BLaER1 treated with 17β-estradiol and CSF1 and Interleukin-3, amounts not matched to agents 10 nM and 100 nM (cell line): ENCODE measurements around the gene PPM1G.

Source experiments
- H3K27ac ChIP-seq, 11 experiments: shearing (Covaris generic); formaldehyde crosslinking; 2 replicates each; pipeline ENCODE4 v1.8.1; 2022
- H3K27me3 ChIP-seq, 11 experiments: shearing (Covaris generic); formaldehyde crosslinking; 2 replicates each; pipeline ENCODE4 v1.8.1; 2022
- H3K36me3 ChIP-seq, 11 experiments: shearing (Covaris generic); formaldehyde crosslinking; 2 replicates each; pipeline ENCODE4 v1.8.1; 2022
- H3K4me1 ChIP-seq, 10 experiments: shearing (Covaris generic); formaldehyde crosslinking; 2 replicates each; pipeline ENCODE4 v1.8.1; 2022
- H3K4me2 ChIP-seq, 11 experiments: shearing (Covaris generic); formaldehyde crosslinking; 2 replicates each; pipeline ENCODE4 v1.8.1; 2022
- H3K4me3 ChIP-seq, 10 experiments: shearing (Covaris generic); formaldehyde crosslinking; 2 replicates each; pipeline ENCODE4 v1.8.1; 2022
- H3K9ac ChIP-seq, 11 experiments: shearing (Covaris generic); formaldehyde crosslinking; 2 replicates each; pipeline ENCODE4 v1.8.1; 2022
- H3K9me3 ChIP-seq, 11 experiments: shearing (Covaris generic); formaldehyde crosslinking; replicated peaks in 1 of 11; 2 replicates each; pipeline ENCODE4 v1.8.1; 2022
- H4K20me1 ChIP-seq, 11 experiments: shearing (Covaris generic); formaldehyde crosslinking; 2 replicates each; pipeline ENCODE4 v1.8.1; 2022
- Cebpa-rat ChIP-seq, 11 experiments: shearing (Covaris generic); IDR thresholded peaks; 2 replicates each; pipeline ENCODE4 v1.8.1; 2022

The PPM1G gene

GRCh38 chr2:27372937-27373336 lies 36.5 kb downstream of the PPM1G start:
- Histone ChIP-seq H3K4me2 (peak overlapping the region; percentile 80 to 94 (median 88)), H3K4me1 (peaks cover 41 to 57% (median 45%) of the 10 kb centered on the region in 10 experiments), H4K20me1 (peaks cover 17 to 58% (median 38%) of the 10 kb centered on the region in 11 experiments; a peak in 17 of 22 replicates), H3K9me3 (no peaks in the 10 kb centered on the region), H3K4me3 (peak overlapping the region in 4 of 10 experiments; percentile 1 to 93 (median 89); a peak in 7 of 20 replicates), H3K27ac (peak overlapping the region in 9 of 11 experiments; percentile 24 to 99 (median 98); a peak in 13 of 22 replicates), H3K27me3 (no peaks in the 10 kb centered on the region), H3K9ac (peak overlapping the region; percentile 92 to 100 (median 97); a peak in 14 of 22 replicates), H3K36me3 (peaks cover 58 to 74% (median 63%) of the 10 kb centered on the region in 11 experiments)
- TF ChIP-seq Cebpa-rat (IDR thresholded peaks at IDR 0.05) = no peak

GRCh38 chr2:27370816-27371620 lies 38.4 kb downstream of the PPM1G start:
- peaks cover 57 to 74% (median 63%) of the 10 kb centered on the region in 11 experiments for H3K36me3 ChIP-seq
- peak overlapping the region; percentile 85 to 99 (median 98) for H3K27ac ChIP-seq

GRCh38 chr2:27370026-27370815 lies 39.2 kb downstream of the PPM1G start, which contains the start of the genes EIF2B4 and SNX17:
TSS of gene EIF2B4 (minus strand) at chr2:27370338. CDS start at chr2:27370314, 24 bp downstream.
TSS of gene SNX17 (plus strand) at chr2:27370616. CDS start at chr2:27370744, 128 bp downstream.
- peak within 1 kb of the TSS; percentile 90 to 98 (median 94) for H3K4me2 ChIP-seq
- peaks cover 55 to 74% (median 63%) of the 10 kb centered on the region in 11 experiments for H3K36me3 ChIP-seq
- peak within 1 kb of the TSS; percentile 76 to 98 (median 90) for H3K4me3 ChIP-seq
- H3K4me1 ChIP-seq = peaks cover 41 to 52% (median 45%) of the 10 kb centered on the region in 10 experiments
- peaks cover 0 to 31% (median 10%) of the 10 kb centered on the region in 11 experiments; a peak in 13 of 22 replicates for H4K20me1 ChIP-seq
- TF ChIP-seq Cebpa-rat (IDR thresholded peaks at IDR 0.05) = no peak
- H3K27me3 ChIP-seq = no peaks in the 10 kb centered on the region
- H3K27ac ChIP-seq = peak within 1 kb of the TSS; percentile 85 to 99 (median 98)
- H3K9ac ChIP-seq = peak within 1 kb of the TSS; percentile 92 to 100 (median 97)
- H3K9me3 ChIP-seq = no peaks in the 10 kb centered on the region

More at GRCh38 chr2:27370816-27371620, 38.4 kb downstream of the PPM1G start:
- H3K9me3 ChIP-seq = no peaks in the 10 kb centered on the region
- H4K20me1 ChIP-seq = peaks cover 7 to 39% (median 18%) of the 10 kb centered on the region in 11 experiments; a peak in 15 of 22 replicates
- TF ChIP-seq Cebpa-rat (IDR thresholded peaks at IDR 0.05) = no peak
- H3K4me1 ChIP-seq = peaks cover 41 to 58% (median 45%) of the 10 kb centered on the region in 10 experiments
- H3K9ac ChIP-seq = peak overlapping the region; percentile 92 to 100 (median 97)
- H3K27me3 ChIP-seq = no peaks in the 10 kb centered on the region
- H3K4me2 ChIP-seq = peak overlapping the region; percentile 80 to 94 (median 88)
- peak overlapping the region; percentile 76 to 98 (median 90) for H3K4me3 ChIP-seq

- Histone ChIP-seq H3K4me2 (peak overlapping the region; percentile 88 to 98 (median 94)), H3K27me3 (no peaks in the 10 kb centered on the region), H3K9ac (peak overlapping the region; percentile 92 to 100 (median 97)), H3K4me3 (peak overlapping the region; percentile 76 to 98 (median 90)), H4K20me1 (peaks cover 0 to 33% (median 10%) of the 10 kb centered on the region in 11 experiments; a peak in 13 of 22 replicates), H3K27ac (peak overlapping the region; percentile 73 to 99 (median 98)), H3K4me1 (peaks cover 41 to 49% (median 43%) of the 10 kb centered on the region in 10 experiments), H3K9me3 (no peaks in the 10 kb centered on the region), H3K36me3 (peaks cover 53 to 74% (median 63%) of the 10 kb centered on the region in 11 experiments)
- TF ChIP-seq Cebpa-rat (IDR thresholded peaks at IDR 0.05) = no peak
Observed at GRCh38 chr2:27369471-27370025, 39.8 kb downstream of the PPM1G start.

GRCh38 chr2:27363933-27364332 lies 45.5 kb downstream of the PPM1G start:
- TF ChIP-seq Cebpa-rat (IDR thresholded peaks at IDR 0.05) = no peak
- H3K27me3 ChIP-seq = no peaks in the 10 kb centered on the region
- no peak overlapping the region for H3K9ac ChIP-seq
- H3K4me2 ChIP-seq = no peak overlapping the region
- H3K27ac ChIP-seq = no peak overlapping the region
- peaks cover 55 to 79% (median 68%) of the 10 kb centered on the region in 11 experiments for H3K36me3 ChIP-seq
- no peaks in the 10 kb centered on the region for H3K9me3 ChIP-seq
- H3K4me3 ChIP-seq = no peak overlapping the region
- peaks cover 7 to 14% (median 12%) of the 10 kb centered on the region in 10 experiments for H3K4me1 ChIP-seq
- H4K20me1 ChIP-seq = peaks cover 0 to 32% (median 12%) of the 10 kb centered on the region in 11 experiments; a peak in 10 of 22 replicates

- H3K36me3 ChIP-seq = peaks cover 46 to 72% (median 64%) of the 10 kb centered on the region in 11 experiments
- H3K4me3 ChIP-seq = no peak overlapping the region
- H3K9ac ChIP-seq = no peak overlapping the region
- TF ChIP-seq Cebpa-rat (IDR thresholded peaks at IDR 0.05) = no peak
- no peak overlapping the region for H3K27ac ChIP-seq
- peaks cover 7 to 11% (median 8%) of the 10 kb centered on the region in 10 experiments for H3K4me1 ChIP-seq
- peaks cover 0 to 28% (median 12%) of the 10 kb centered on the region in 11 experiments; a peak in 9 of 22 replicates for H4K20me1 ChIP-seq
- H3K4me2 ChIP-seq = no peak overlapping the region
- H3K9me3 ChIP-seq = no peaks in the 10 kb centered on the region; a peak in 2 of 22 replicates
- H3K27me3 ChIP-seq = no peaks in the 10 kb centered on the region
Observed at GRCh38 chr2:27362678-27363420, 46.5 kb downstream of the PPM1G start.

- Histone ChIP-seq H3K27me3 (no peaks in the 10 kb centered on the region), H3K36me3 (peaks cover 0 to 33% (median 11%) of the 10 kb centered on the region in 11 experiments; a peak in 11 of 22 replicates), H3K4me2 (peak within 1 kb of the TSS; percentile 81 to 97 (median 93)), H3K27ac (peak within 1 kb of the TSS; percentile 70 to 99 (median 91)), H3K9ac (peak within 1 kb of the TSS; percentile 84 to 99 (median 92)), H3K4me1 (peaks cover 34 to 42% (median 39%) of the 10 kb centered on the region in 10 experiments), H3K9me3 (no peaks in the 10 kb centered on the region; a peak in 2 of 22 replicates), H3K4me3 (peak within 1 kb of the TSS; percentile 74 to 90 (median 80)), H4K20me1 (peaks cover 7 to 34% (median 19%) of the 10 kb centered on the region in 11 experiments; a peak in 18 of 22 replicates)
- peak in 2 of 11 experiments; percentile 20 to 54; a peak in 1 of 22 replicates for TF ChIP-seq Cebpa-rat (IDR thresholded peaks at IDR 0.05)
Observed at GRCh38 chr2:27356382-27357181, 52.8 kb downstream of the PPM1G start, which contains the start of gene GTF3C2. TSS of gene GTF3C2 (minus strand) at chr2:27356764. CDS start at chr2:27343554, 13,210 bp downstream.
